Measurements from ENCODE around the gene BMERB1.

Gene BMERB1

DNA sequence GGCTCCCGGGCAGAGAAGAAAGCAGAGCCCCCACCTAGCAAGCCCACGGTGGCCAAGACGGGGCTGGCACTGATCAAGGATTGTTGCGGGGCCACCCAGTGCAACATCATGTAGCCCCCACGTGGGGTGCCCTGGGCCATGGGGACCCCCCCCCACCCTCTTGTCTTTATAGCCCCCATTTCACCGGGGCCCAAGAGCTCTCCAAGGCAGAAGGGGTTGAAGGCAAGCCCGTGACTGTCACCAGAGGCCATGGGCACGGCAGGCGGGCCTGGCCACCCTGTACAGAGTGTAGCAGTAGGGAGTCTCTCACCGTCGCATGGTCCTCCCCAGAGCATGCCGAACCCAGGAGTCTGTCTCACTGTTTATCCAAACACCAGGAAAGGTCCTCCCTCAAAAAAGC, 152.3 kb downstream of the BMERB1 start:
- ChIA-PET POLR2A (ENCODE audit: low non-redundant PET) (no interaction called here), CTCF (interaction anchor here (1.4 kb wide), 1 partner anchor 36 kb away, joined by 3 read pairs; no protein-coding TSS in a partner anchor)
- no peak for TF ChIP-seq CTCF (conservative IDR thresholded peaks at IDR 0.05; ENCODE audit: low read depth)
- no peak overlapping the region for H3K27ac ChIP-seq
- no peak for DNase-seq (ENCODE audit: low spot score)

- ChIA-PET CTCF (interaction anchor here (1.4 kb wide), 1 partner anchor 36 kb away, joined by 3 read pairs; no protein-coding TSS in a partner anchor), POLR2A (ENCODE audit: low non-redundant PET) (no interaction called here)
- no peak for TF ChIP-seq CTCF (conservative IDR thresholded peaks at IDR 0.05; ENCODE audit: low read depth)
- H3K27ac ChIP-seq = no peak overlapping the region
- no peak for DNase-seq (ENCODE audit: low spot score)
Measured at GRCh38 chr16:15587152-15587825, 152.9 kb downstream of the BMERB1 start.

DNA sequence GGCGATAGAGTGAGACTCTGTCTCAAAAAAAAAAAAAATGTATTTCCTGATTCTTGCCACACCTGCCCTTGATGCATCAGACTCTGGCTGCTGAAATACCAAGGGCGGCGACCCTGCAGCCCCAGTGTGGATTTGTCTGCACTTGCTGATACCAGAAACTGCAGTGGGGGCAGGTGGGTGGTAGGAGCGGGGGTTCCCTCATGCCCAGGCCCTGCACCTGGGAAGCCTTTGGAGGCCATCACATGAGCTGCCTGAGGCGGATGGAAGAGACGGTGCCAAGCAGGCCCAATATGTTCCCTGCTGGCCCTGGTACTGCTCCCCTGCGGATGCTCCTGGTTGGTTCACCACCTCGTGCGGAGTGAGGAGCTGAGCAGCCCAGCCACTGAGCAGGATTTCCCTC, 157.9 kb downstream of the BMERB1 start:
- peak overlapping the region; percentile 93 for H3K27ac ChIP-seq
- no peak for DNase-seq (ENCODE audit: low spot score)
- TF ChIP-seq CTCF (conservative IDR thresholded peaks at IDR 0.05; ENCODE audit: low read depth) = no peak
- ChIA-PET POLR2A (ENCODE audit: low non-redundant PET) (no interaction called here), CTCF (interaction anchor here (0.6 kb wide), 1 partner anchor 105 kb away, joined by 3 read pairs; no protein-coding TSS in a partner anchor)

DNA sequence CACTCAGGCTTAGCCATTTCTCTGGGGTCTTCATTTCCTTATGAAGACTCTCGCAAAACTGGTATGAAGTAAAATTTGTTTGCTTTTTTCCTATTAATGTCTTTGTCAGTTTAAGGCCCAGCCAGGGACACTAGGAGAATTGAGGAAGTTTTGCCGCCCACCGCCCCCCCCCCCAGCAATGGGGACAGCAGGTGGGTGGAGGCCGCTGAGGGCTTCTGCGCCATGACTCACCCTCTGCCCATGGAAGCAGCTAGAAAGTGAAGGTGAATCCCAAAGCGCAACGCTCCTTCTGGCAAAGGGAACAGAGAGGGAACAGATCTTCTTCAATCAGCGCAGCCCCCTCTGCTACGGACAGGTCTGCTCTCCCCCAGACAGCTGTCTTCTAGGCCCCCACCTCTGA, 158.8 kb downstream of the BMERB1 start:
- ChIA-PET CTCF (interaction anchor here (0.5 to 0.7 kb wide), 3 partner anchors 24 to 535 kb away, joined by 3 to 5 read pairs (median 4); no protein-coding TSS in a partner anchor), POLR2A (ENCODE audit: low non-redundant PET) (no interaction called here)
- TF ChIP-seq CTCF (conservative IDR thresholded peaks at IDR 0.05; ENCODE audit: low read depth) = no peak
- no peak for DNase-seq (ENCODE audit: low spot score)
- H3K27ac ChIP-seq = peak overlapping the region; percentile 93; the same call in 1 of the 2 replicates

GRCh38 chr16:15594711-15595320, 160.4 kb downstream of the BMERB1 start:
- POLR2A ChIA-PET (ENCODE audit: low non-redundant PET) = no interaction called here
- no peak for DNase-seq (ENCODE audit: low spot score)
- CTCF ChIA-PET = no interaction called here
- no peak for TF ChIP-seq CTCF (conservative IDR thresholded peaks at IDR 0.05; ENCODE audit: low read depth)
- H3K27ac ChIP-seq = no peak overlapping the region

DNA sequence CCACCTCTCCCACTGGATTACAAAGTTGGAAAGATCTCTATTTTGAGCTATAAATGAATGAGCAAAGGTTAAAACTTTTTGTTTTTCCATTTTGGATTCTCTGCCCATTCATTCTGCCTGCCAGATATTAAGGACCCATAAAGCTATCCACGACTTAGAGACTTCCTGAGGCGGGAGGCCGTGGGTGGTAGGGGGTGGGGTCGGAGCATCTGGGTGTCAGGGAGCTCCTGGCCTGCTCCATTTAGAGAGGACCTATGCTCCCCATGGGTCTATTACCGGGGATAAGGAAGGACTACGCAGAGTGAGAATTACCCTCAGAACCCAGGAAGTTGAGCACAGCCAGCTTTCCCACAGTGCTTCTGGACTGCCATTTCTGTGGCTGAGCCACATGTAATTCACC, 162.7 kb downstream of the BMERB1 start:
- 0 out of 2 replicates have a peak overlapping the region, but pooled peaks have one; percentile 10 for H3K27ac ChIP-seq
- POLR2A ChIA-PET (ENCODE audit: low non-redundant PET) = no interaction called here
- no peak for TF ChIP-seq CTCF (conservative IDR thresholded peaks at IDR 0.05; ENCODE audit: low read depth)
- no peak for DNase-seq (ENCODE audit: low spot score)
- CTCF ChIA-PET = no interaction called here
